Bronchial epithelial cell (primary cell): Measurements from ENCODE around the gene FGF2. TPM values are rescaled to one million over a fixed set of nuclear protein-coding genes. Genes with fewer than 3 reads are reported as not detected.

Experiments
- DNase-seq: peaks from one replicate; pipeline ENCODE4 v3.0.0-alpha.2; 2010; ENCODE audit warnings: low read depth
- FAIRE-seq: peaks from 2 replicates; lab custom pipeline; 2011; peaks lifted over from hg19 to GRCh38; lab: Jason Lieb, UNC
- H3K27me3 ChIP-seq: 2 replicates; pipeline ENCODE4 v1.5.1; 2011; ENCODE audit warnings: low read length; ENCODE audit not compliant: control insufficient read depth, insufficient read depth
- H3K36me3 ChIP-seq: 2 replicates; pipeline ENCODE4 v1.5.1; 2011; ENCODE audit warnings: low read length; ENCODE audit not compliant: control insufficient read depth, insufficient read depth
- H3K4me3 ChIP-seq: 2 replicates; pipeline ENCODE4 v1.5.1; 2011; ENCODE audit warnings: mild to moderate bottlenecking, low read depth, low read length, control low read depth
- total RNA-seq: library from RNA; depleted of rRNA; stranded (reverse); fragments of >200 nt; gene quantifications from 2 replicates; pipeline ENCODE4 v1.2.1, GENCODE V29; 2014
- TF ChIP-seq, protein P1 (sequence below): IDR thresholded peaks from 2 replicates; pipeline ENCODE4 v1.5.1; 2011; ENCODE audit warnings: mild to moderate bottlenecking, moderate library complexity, low read length, control low read depth, inconsistent platforms; ENCODE audit not compliant: insufficient read depth, severe bottlenecking

Gene FGF2
- total RNA-seq, 1 donor from 2014 or later, result 9.2 TPM

GRCh38 chr4:122921300-122921699 lies 94.7 kb downstream of the FGF2 start:
- Histone ChIP-seq H3K27me3 (no peaks in the 10 kb centered on the region), H3K36me3 (no peaks in the 10 kb centered on the region), H3K4me3 (no peak overlapping the region)
- TF ChIP-seq, protein P1, sequence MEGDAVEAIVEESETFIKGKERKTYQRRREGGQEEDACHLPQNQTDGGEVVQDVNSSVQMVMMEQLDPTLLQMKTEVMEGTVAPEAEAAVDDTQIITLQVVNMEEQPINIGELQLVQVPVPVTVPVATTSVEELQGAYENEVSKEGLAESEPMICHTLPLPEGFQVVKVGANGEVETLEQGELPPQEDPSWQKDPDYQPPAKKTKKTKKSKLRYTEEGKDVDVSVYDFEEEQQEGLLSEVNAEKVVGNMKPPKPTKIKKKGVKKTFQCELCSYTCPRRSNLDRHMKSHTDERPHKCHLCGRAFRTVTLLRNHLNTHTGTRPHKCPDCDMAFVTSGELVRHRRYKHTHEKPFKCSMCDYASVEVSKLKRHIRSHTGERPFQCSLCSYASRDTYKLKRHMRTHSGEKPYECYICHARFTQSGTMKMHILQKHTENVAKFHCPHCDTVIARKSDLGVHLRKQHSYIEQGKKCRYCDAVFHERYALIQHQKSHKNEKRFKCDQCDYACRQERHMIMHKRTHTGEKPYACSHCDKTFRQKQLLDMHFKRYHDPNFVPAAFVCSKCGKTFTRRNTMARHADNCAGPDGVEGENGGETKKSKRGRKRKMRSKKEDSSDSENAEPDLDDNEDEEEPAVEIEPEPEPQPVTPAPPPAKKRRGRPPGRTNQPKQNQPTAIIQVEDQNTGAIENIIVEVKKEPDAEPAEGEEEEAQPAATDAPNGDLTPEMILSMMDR, result no peak
- FAIRE-seq (no peak), DNase-seq (no peak)

DNA sequence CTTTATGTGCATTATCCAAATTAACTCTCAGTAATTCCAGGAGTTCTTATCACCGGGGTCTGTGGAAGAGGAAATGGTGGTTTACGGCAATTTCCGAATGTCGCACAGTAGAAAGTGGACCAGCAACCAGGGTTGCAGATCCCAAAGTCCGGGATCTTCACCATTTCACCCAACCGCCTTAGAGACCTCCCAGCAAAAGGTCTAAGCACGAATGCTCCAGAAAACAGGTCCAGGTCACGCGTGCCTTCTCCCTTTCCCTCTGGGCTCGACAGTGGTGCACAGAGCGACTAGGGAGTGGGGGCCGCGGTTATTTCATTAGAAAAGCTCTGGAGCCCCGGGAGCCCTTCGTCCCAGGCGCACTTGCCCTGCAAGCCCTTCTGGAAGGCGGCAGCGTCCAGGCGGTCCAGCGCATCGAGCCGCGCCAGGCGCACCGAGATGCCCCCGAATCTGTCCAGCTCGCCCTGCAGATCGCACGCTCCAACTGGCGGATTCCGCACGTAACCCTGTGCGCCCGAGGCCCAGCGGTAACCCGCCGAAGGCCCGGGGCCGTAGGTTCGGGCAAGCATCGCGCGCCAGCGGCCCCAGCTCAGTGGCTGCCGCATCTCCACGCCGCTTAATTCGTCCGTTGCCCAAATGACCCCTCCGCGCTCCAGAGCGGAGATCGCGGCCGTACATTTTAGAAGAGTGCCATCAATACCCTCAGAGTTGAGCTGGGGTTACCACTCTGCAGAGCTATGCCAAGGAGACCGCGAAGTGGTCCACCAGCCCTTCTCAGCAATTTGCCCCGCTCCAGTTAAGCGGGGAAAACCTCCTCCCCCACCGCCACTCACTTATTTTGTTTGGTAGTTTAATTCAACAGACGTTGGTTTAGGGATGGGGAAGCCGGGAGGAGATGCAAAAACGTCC lies 95.6 kb downstream of the FGF2 start, which contains the start of gene NUDT6:
TSS of gene NUDT6 (minus strand) at position 627 of the 906 bp plus-strand sequence. CDS start at position 602, 25 bp downstream.
- TF ChIP-seq, protein P1, result no peak
- FAIRE-seq, result no peak
- Histone ChIP-seq H3K27me3 (no peaks in the 10 kb centered on the region), H3K36me3 (no peaks in the 10 kb centered on the region), H3K4me3 (peak within 1 kb of the TSS; percentile 43)
- DNase-seq, result peak; percentile 39

DNA sequence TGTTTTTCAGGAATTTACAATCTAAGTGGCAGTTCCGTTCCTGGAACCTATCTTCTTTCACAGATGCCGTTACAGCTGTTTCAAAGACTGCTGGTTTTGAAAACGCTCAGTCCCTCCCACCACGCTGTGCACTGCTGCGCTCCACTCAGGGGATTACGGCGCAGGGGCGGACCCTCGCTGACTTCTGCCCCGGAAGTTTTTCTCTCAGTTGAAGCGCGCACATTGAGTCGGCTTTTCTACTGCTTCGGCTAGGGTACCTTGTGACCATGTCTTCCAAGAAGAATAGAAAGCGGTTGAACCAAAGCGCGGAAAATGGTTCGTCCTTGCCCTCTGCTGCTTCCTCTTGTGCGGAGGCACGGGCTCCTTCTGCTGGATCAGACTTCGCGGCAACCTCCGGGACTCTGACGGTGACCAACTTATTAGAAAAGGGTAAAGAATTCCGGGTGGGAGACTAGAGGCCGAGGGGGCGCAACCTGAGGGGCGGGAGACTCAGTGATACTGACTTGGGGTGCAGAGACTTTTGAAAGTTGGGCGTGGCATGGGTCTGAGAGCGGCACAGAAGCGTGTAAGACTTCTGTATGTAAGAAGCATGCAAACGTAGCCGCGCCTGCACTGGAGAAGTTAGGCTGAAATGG lies 96.4 kb downstream of the FGF2 start:
- Histone ChIP-seq H3K36me3 (no peaks in the 10 kb centered on the region), H3K4me3 (peak overlapping the region; percentile 43), H3K27me3 (no peaks in the 10 kb centered on the region)
- TF ChIP-seq, protein P1, result no peak
- FAIRE-seq, result no peak
- peak; percentile 74 for DNase-seq

- peak; percentile 5 for DNase-seq
- Histone ChIP-seq H3K36me3 (no peaks in the 10 kb centered on the region), H3K4me3 (no peak overlapping the region), H3K27me3 (no peaks in the 10 kb centered on the region)
- TF ChIP-seq, protein P1, result no peak
- no peak for FAIRE-seq
Observed at GRCh38 chr4:122928930-122929329, 102.3 kb downstream of the FGF2 start.

DNA sequence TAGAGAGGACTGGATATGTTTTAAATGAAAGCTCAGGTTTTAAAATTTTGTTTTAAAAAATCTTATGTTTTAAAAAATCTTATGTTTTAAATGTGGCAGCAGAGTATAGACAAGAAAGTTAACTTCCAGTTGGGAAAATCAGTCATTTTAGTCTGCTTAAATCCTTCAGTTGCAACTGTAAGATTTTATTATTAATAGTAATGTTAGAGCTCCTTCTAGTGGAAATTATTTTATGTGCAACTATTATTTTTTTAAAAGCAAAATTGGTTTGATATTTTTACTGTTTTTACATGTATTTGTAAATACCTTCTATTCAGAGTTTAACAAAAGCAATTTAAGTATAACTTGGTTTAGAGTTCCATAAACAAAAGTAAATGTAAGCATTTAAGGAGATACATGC lies 104.2 kb downstream of the FGF2 start:
- Histone ChIP-seq H3K4me3 (no peak overlapping the region), H3K36me3 (peaks cover 2% of the 10 kb centered on the region), H3K27me3 (no peaks in the 10 kb centered on the region)
- DNase-seq, result peak; percentile 37
- TF ChIP-seq, protein P1, result no peak
- no peak for FAIRE-seq
